NB4 (cell line): Measurements from ENCODE around the gene DLGAP4.
"Not testable (repeated sequence)": the region's sequence is repeated elsewhere in the genome, so short reads cannot be mapped to it uniquely, and the experiment has no call there.

Experiments
- DNase-seq: peaks from one replicate; pipeline ENCODE4 v3.0.0; 2010; ENCODE audit warnings: low read depth
- H3K4me3 ChIP-seq: one replicate; pipeline ENCODE4 v1.5.1; 2011; ENCODE audit warnings: mild to moderate bottlenecking, low read depth, low read length, moderate library complexity
- CTCF ChIP-seq: IDR thresholded peaks from one replicate; pipeline ENCODE4 v1.5.1; 2012; ENCODE audit warnings: low read depth, low read length
- MAX ChIP-seq: IDR thresholded peaks from 2 replicates; pipeline ENCODE4 v1.6.1; 2011; ENCODE audit warnings: low read depth, low read length
- MYC ChIP-seq: IDR thresholded peaks from 2 replicates; pipeline ENCODE4 v1.6.1; 2011; ENCODE audit warnings: low read depth, low read length
- POLR2A ChIP-seq: IDR thresholded peaks from 2 replicates; pipeline ENCODE4 v1.6.1; 2011; ENCODE audit warnings: mild to moderate bottlenecking; ENCODE audit not compliant: insufficient read length; ENCODE audit errors: extremely low read depth

DLGAP4 gene

GRCh38 chr20:36373089-36373488 lies 67.0 kb downstream of the DLGAP4 start:
- TF ChIP-seq MAX (no peak), CTCF (no peak), POLR2A (no peak), MYC (no peak)
- no peak for DNase-seq
- no peak overlapping the region for H3K4me3 ChIP-seq

- no peak for DNase-seq
- TF ChIP-seq MYC (no peak), CTCF (no peak), POLR2A (no peak), MAX (no peak)
- no peak overlapping the region for H3K4me3 ChIP-seq
Observed at GRCh38 chr20:36374995-36375394, 68.9 kb downstream of the DLGAP4 start.

- no peak for TF ChIP-seq POLR2A
- no peak for TF ChIP-seq CTCF
- TF ChIP-seq MAX: no peak
- TF ChIP-seq MYC: no peak
- no peak for DNase-seq
- H3K4me3 ChIP-seq: no peak overlapping the region
Observed at GRCh38 chr20:36377348-36378326, 71.5 kb downstream of the DLGAP4 start.

GRCh38 chr20:36378686-36379085 lies 72.5 kb downstream of the DLGAP4 start:
- no peak overlapping the region for H3K4me3 ChIP-seq
- TF ChIP-seq MAX (no peak), MYC (no peak), POLR2A (no peak), CTCF (no peak)
- DNase-seq: no peak

- not testable (repeated sequence) for H3K4me3 ChIP-seq, DNase-seq
Observed at GRCh38 chr20:36379914-36380313, 73.8 kb downstream of the DLGAP4 start.

GRCh38 chr20:36384022-36384619 lies 78.0 kb downstream of the DLGAP4 start:
- no peak for TF ChIP-seq POLR2A
- no peak for TF ChIP-seq MYC
- peak; percentile 77 for TF ChIP-seq MAX
- TF ChIP-seq CTCF: peak; percentile 56

More at GRCh38 chr20:36384022-36384619, 78.0 kb downstream of the DLGAP4 start:
- peak; percentile 79 for DNase-seq
- H3K4me3 ChIP-seq: no peak overlapping the region
